Pons (tissue), 1 donor: ENCODE data around the gene HLA-DRA.

Experiments
- DNase-seq: peaks from one replicate; pipeline ENCODE4 v3.0.0-alpha.2; 2016; ENCODE audit warnings: low spot score

Gene HLA-DRA

DNA sequence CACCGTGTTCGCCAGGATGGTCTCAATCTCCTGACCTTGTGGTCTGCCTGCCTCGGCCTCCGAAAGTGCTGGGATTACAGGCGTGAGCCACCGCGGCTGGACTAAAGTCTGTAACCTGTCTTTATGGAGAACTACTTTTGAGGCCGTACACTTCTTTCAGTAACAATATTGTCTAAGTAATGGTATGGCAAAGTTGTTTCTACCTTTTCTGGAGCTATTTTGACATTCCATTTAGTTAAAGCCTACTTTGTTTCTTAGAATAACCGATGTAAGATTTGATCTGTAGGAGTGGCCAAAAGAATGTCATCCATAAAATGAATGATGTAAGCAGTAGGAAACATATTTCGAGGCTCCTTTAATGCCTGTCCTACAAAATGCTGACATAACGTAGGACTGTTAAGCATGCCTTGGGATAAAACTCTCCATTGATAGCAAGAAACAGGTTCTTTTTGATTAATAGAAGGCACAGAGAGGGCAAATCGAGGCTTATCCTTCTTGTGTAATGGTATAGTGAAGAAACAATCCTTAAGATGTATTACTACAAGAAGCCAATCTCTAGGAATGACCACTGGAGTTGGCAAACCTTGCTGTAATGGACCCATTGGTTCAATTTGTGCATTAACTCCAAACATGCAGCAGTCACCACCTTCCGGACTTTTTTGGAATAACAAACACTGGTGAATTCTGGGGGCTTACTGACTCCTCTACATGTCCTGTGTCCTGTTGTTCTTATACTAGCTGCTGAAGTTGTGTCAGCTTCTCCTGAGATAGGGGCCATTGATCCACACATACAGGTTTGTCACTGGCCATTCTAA, 35.9 kb downstream of the HLA-DRA start:
- no peak for DNase-seq

DNA sequence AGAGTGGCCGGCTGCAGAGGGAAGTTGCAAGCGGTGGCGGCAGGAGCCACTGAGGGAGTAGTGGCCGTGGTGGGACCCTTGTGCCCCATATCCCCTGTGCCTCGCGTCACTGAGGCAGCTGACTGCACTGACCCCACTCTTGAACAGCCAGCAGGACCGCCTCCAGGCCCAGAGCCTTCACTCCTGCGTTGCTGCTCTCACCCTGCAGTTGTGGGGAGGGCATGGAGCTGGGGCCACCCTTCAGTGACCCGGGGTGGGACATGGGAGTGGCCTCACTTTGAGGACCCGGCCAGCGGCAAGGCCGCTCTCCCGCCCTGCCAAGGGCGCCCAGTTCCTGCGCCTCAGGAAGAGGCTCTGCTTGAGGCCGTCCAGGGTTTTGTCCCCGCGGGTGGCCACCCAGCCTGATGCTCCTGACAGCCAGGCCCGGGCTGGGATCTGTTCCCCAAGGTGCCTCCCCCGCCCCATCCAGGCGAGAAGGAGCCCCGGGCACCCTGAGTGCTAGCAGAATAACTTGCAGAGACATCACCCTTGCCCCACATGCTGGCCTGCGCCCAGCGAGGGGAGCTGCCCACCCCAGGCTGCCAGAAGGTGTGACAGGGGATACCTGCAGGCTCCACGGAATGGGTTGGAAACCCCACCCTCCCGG, 44.4 kb downstream of the HLA-DRA start:
- no peak for DNase-seq

DNA sequence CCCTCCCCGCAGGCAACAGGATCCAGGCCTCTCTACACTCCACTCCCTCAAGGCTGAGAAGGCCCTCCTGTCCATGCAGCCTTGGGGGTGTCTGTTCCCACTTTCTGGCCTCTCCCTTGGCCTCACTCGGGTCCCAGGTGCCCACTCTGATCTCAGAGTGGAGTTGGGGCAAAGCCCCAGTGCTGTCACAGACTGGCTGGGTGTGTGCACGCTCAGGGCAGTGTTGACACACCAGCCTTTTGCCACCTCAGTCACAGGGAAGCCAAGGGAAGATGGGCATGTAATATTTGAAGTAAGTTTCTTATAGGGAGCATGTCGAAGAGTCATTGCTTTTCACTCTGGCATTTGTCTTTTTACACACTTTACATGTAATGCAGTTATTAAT, 44.9 kb downstream of the HLA-DRA start:
- DNase-seq = no peak

DNA sequence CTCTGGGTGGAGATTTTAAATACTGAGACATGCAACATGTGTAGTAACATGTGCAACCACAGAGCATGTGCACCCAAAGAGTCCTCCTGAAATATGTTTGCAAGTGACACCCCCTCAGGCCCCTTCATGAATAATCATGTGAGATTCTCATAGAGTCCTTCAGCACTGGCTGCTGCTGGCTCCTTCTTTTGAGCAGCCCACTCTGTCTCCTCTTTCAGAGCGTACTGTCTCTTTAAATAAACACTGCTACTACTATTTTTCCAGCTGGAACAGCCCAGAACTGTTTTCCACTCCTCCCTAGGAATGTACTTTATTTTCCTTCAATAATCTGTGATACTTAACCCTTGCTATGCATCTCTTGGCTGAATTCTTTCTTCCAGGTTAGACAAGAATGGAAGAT, 48.4 kb downstream of the HLA-DRA start:
- no peak for DNase-seq

DNA sequence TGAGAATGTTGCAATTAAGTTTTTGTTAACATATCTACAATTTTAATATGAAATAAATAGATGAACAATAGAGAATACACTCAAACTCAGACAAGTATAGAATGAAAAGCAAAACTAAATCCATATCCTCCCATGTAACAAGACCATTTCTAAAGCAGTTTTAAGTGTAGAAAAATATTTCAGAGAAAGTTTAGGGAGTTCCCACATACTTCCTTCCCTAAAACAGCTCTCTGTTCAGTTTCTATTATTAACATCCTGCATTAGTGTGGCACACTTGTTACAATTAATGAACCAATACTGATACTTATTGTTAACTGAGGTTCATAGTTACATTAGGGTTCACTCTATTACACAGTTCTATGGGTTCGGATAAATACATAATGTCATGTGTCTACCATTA, 52.0 kb downstream of the HLA-DRA start:
- DNase-seq = no peak

DNA sequence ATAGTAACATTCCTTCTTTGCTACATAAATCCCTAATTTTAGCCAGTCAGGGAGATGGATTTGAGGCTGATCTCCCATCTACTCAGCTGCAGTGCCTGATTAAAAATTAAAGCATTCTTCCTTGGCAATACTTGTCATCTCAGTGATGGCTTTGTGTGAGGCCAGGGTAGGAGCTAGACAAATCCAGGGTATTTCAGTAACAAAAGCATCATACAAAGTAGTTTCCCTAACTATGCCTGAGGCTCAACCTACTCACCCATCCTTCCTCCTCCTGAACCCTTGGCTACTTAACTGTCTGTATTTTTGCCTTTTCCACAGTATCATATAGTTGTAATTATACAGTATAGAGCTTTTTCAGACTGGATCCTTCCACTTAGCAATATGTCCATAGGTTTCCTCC, 52.7 kb downstream of the HLA-DRA start:
- no peak for DNase-seq
